Epithelial cell of proximal tubule (primary cell): ENCODE results near the gene VN1R5. TPM values are rescaled to one million over a fixed set of nuclear protein-coding genes. Genes with fewer than 3 reads are reported as not detected.

ENCODE experiments used
- DNase-seq: peaks from one replicate; pipeline ENCODE4 v3.0.0-alpha.2; 2011; ENCODE audit warnings: low read depth
- H3K4me3 ChIP-seq: 2 replicates; pipeline ENCODE4 v1.5.1; 2011; ENCODE audit warnings: low read depth, mild to moderate bottlenecking, low read length
- CTCF ChIP-seq: conservative IDR thresholded peaks from 2 replicates; pipeline ENCODE4 v1.5.1; 2012; ENCODE audit warnings: low read depth, mild to moderate bottlenecking, low read length
- total RNA-seq: library from RNA; depleted of rRNA; stranded (reverse); fragments of >200 nt; gene quantifications from 2 replicates; pipeline ENCODE4 v1.2.3, GENCODE V29; 2015

The VN1R5 gene
- total RNA-seq, 1 donor from 2014 or later, result not detected

GRCh38 chr1:247299723-247300381 is 44.0 kb downstream of the VN1R5 start:
- no peak for TF ChIP-seq CTCF
- DNase-seq, result no peak
- no peak overlapping the region for H3K4me3 ChIP-seq

GRCh38 chr1:247300491-247301175 is 44.8 kb downstream of the VN1R5 start:
- DNase-seq, result no peak
- TF ChIP-seq CTCF, result no peak
- no peak overlapping the region for H3K4me3 ChIP-seq

- no peak overlapping the region for H3K4me3 ChIP-seq
- no peak for DNase-seq
- TF ChIP-seq CTCF, result no peak
These were observed 45.3 kb downstream of the VN1R5 start for GRCh38 chr1:247301176-247301540.

- TF ChIP-seq CTCF, result no peak
- no peak for DNase-seq
These were observed 47.3 kb downstream of the VN1R5 start for GRCh38 chr1:247303216-247303615.

GRCh38 chr1:247304031-247304430 is 48.2 kb downstream of the VN1R5 start:
- no peak for TF ChIP-seq CTCF
- no peak overlapping the region for H3K4me3 ChIP-seq
- no peak for DNase-seq

More at GRCh38 chr1:247303216-247303615, 47.3 kb downstream of the VN1R5 start:
- H3K4me3 ChIP-seq, result no peak overlapping the region

Other genes with a start within 250 kb of the VN1R5 start
- gene ZNF695, start 248.0 kb upstream of the VN1R5 start, total RNA-seq, result 4.7 and 7.7 TPM in 2 replicates
- gene ZNF670, start 177.3 kb upstream of the VN1R5 start, total RNA-seq, result 2.3 and 4.7 TPM in 2 replicates
- 7.9 and 11.3 TPM in 2 replicates for gene ZNF669, start 151.7 kb upstream of the VN1R5 start, total RNA-seq
- 15.4 and 20.3 TPM in 2 replicates for gene ZNF124, start 84.1 kb upstream of the VN1R5 start, total RNA-seq
- gene ZNF496, start 75.8 kb downstream of the VN1R5 start, total RNA-seq, result 41.0 and 43.9 TPM in 2 replicates
- 7.4 and 8.5 TPM in 2 replicates for gene NLRP3, start 160.1 kb downstream of the VN1R5 start, total RNA-seq
- gene OR2B11, start 202.0 kb downstream of the VN1R5 start, total RNA-seq, result not detected in 2 replicates